GM18858 (cell line): ENCODE measurements around the gene LCE1A.

Source experiments
- ATAC-seq: cut with Tn5 transposase; IDR thresholded peaks from one replicate; pipeline ENCODE4 v1.9.1; 2021; ENCODE audit not compliant: unreplicated experiment

Gene LCE1A

GRCh38 chr1:152869808-152870419 is 42.6 kb downstream of the LCE1A start:
- peak; percentile 47 for ATAC-seq

GRCh38 chr1:152870831-152871730 is 43.8 kb downstream of the LCE1A start:
- no peak for ATAC-seq

- no peak for ATAC-seq
Observed at GRCh38 chr1:152871731-152872126, 44.5 kb downstream of the LCE1A start.

GRCh38 chr1:152873495-152873894 is 46.2 kb downstream of the LCE1A start:
- ATAC-seq = no peak

- no peak for ATAC-seq
Observed at GRCh38 chr1:152876827-152877226, 49.6 kb downstream of the LCE1A start.
